ENCODE measurements around the gene ACOT11. TPM values are rescaled to one million over a fixed set of nuclear protein-coding genes. Genes with fewer than 3 reads are reported as not detected.

The ACOT11 gene
- total and polyA plus RNA-seq, 11 donors: 33.2 to 69.3 (median 55.9) TPM

DNA sequence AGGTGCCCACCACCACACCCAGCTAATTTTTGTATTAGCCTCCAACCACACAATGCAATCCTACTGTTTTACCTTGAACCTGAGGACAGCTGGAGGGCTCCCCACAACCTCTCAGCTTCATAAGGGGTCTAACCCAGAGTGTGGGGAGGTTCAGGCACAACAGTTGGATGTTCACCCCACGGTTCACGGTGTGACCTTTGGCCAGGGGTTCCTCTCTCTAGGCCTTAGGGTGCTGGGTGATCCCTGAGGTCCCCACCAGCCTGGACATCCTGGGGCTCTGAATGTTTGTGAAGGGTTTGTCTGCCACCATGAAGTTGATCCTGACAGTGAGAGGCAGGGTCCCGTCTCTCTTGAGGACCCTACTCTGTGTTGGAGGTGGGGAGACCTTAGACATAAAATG lies 3.9 kb downstream of the ACOT11 start:
- H3K4me3 ChIP-seq: no peak overlapping the region
- H3K9me3 ChIP-seq: peaks cover 0 to 16% (median 0%) of the 10 kb centered on the region in 12 donors
- H3K36me3 ChIP-seq: peaks cover 0 to 5% (median 0%) of the 10 kb centered on the region in 9 donors
- WGBS, 4 donors: 85 to 100% (median 88%) methylated on average over 1 to 3 of the region's 3 CpGs
- DNase-seq (no peak), ATAC-seq (no peak)
- H3K27me3 ChIP-seq: no peaks in the 10 kb centered on the region
- peak overlapping the region in 4 of 12 donors; percentile 35 to 89 (median 57) for H3K27ac ChIP-seq
- peaks cover 0 to 35% (median 9%) of the 10 kb centered on the region in 12 donors for H3K4me1 ChIP-seq
- intact Hi-C loops (cut with DNase I): loop anchor here in 1 of 10 donors (5.0 kb wide), 1 partner anchor 35 kb away; no protein-coding TSS in a partner anchor
- TF ChIP-seq, protein P1, sequence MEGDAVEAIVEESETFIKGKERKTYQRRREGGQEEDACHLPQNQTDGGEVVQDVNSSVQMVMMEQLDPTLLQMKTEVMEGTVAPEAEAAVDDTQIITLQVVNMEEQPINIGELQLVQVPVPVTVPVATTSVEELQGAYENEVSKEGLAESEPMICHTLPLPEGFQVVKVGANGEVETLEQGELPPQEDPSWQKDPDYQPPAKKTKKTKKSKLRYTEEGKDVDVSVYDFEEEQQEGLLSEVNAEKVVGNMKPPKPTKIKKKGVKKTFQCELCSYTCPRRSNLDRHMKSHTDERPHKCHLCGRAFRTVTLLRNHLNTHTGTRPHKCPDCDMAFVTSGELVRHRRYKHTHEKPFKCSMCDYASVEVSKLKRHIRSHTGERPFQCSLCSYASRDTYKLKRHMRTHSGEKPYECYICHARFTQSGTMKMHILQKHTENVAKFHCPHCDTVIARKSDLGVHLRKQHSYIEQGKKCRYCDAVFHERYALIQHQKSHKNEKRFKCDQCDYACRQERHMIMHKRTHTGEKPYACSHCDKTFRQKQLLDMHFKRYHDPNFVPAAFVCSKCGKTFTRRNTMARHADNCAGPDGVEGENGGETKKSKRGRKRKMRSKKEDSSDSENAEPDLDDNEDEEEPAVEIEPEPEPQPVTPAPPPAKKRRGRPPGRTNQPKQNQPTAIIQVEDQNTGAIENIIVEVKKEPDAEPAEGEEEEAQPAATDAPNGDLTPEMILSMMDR (IDR thresholded peaks at IDR 0.05): no peak

DNA sequence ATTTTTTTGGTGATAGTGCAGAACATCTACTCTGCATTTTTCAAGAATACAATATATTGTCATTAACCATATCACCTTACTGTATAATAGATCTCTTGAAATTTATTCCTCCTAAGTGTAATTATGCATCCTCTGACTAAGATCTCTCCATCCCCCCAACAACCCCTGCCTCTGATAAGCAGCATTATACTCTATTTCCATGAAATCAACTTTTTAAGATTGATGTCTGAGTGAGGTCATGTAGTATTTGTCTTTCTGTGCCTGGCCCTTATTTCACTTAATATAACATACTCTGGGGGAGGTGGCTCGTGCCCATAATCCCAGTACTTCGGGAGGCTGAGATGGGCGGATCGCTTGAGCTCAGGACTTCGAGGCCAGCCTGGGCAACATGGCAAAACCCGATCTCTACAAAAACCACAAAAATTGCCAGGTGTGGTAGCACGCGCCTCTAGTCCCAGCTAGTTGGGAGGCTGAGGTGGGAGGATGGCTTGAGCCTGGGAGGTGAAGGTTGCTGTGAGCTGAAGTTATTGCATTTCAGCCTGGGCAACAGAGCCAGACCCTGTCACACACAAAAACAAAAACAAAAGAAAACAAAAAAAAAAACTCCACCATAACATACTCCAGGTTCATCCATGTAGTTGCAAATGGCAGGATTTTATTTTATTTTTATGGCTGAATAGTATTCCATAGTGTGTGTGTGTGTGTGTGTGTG lies 5.7 kb downstream of the ACOT11 start:
- no peak for TF ChIP-seq POLR2A (IDR thresholded peaks at IDR 0.05)
- TF ChIP-seq, protein P1 (IDR thresholded peaks at IDR 0.05): no peak
- Histone ChIP-seq H3K27ac (peak overlapping the region in 4 of 12 donors; percentile 12 to 89 (median 22)), H3K4me3 (no peak overlapping the region), H3K4me1 (peaks cover 0 to 39% (median 12%) of the 10 kb centered on the region in 12 donors), H3K27me3 (no peaks in the 10 kb centered on the region), H3K36me3 (peaks cover 0 to 5% (median 0%) of the 10 kb centered on the region in 9 donors), H3K9me3 (peaks cover 0 to 16% (median 0%) of the 10 kb centered on the region in 12 donors)
- WGBS, 4 donors: 73 to 85% (median 82%) methylated on average over 8 of the region's 8 CpGs
- no peak for DNase-seq
- intact Hi-C loops (cut with DNase I): loop anchor here in 1 of 10 donors (5.0 kb wide), 1 partner anchor 34 kb away; no protein-coding TSS in a partner anchor
- no peak for ATAC-seq

DNA sequence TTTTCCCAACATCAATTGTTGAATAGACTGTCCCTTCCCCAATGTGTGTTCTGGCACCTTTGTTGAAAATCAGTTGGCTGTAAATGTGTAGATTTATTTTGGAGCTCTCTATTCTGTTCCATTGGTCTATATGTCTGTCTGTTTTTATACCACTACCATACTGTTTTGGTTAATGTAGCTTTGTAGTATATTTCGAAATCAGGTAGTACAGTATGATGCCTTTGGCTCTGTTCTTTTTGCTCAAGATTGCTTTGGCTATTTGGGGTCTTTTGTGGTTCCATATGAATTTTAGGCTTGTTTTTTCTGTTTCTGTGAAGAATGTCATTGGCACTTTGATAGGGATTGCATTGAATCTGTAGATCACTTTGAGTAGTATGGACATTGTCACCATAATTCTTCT lies 8.1 kb downstream of the ACOT11 start:
- intact Hi-C loops (cut with DNase I): no loop called here
- H3K27ac ChIP-seq: peak overlapping the region in 3 of 12 donors; percentile 25 to 88 (median 82)
- 95 to 98% (median 96%) methylated on average over 1 of the region's 1 CpG for WGBS, 4 donors

More for the DNA sequence above, 8.1 kb downstream of the ACOT11 start:
- no peak overlapping the region for H3K4me3 ChIP-seq
- H3K27me3 ChIP-seq: no peaks in the 10 kb centered on the region
- peaks cover 0 to 46% (median 20%) of the 10 kb centered on the region in 12 donors for H3K4me1 ChIP-seq
- peaks cover 0 to 16% (median 0%) of the 10 kb centered on the region in 12 donors for H3K9me3 ChIP-seq
- no peak for TF ChIP-seq POLR2A (IDR thresholded peaks at IDR 0.05)
- TF ChIP-seq, protein P1 (IDR thresholded peaks at IDR 0.05): no peak
- peaks cover 0 to 5% (median 0%) of the 10 kb centered on the region in 9 donors for H3K36me3 ChIP-seq
- ATAC-seq: no peak
- no peak for DNase-seq
